Naive thymus-derived CD4-positive, alpha-beta T cell (primary cell): ENCODE results near the gene WARS2. TPM values are rescaled to one million over a fixed set of nuclear protein-coding genes. Genes with fewer than 3 reads are reported as not detected.
A peak's percentile ranks its signal among the peaks of the same experiment; 100 is the strongest.
"Not testable (repeated sequence)": the region's sequence is repeated elsewhere in the genome, so short reads cannot be mapped to it uniquely, and the experiment has no call there.

Source experiments
- ATAC-seq: fragments of 150-1000 bp; cut with Tn5 transposase; 2 replicates; pipeline ENCODE4 v1.10.0; 2021; ENCODE audit warnings: mild to moderate bottlenecking, moderate library complexity
- CTCF ChIA-PET: fragments of 350-600 bp; sonication (Branson Sonifier 250); formaldehyde crosslinking; loops from one replicate; lab custom pipeline; 2021; ENCODE audit warnings: antibody characterized with exemption; lab: Charles Lee
- POLR2A ChIA-PET: fragments of 350-600 bp; sonication (Branson Sonifier 250); formaldehyde crosslinking; loops from one replicate; lab custom pipeline; 2021; ENCODE audit warnings: antibody characterized with exemption, inconsistent platforms; lab: Charles Lee
- DNase-seq, 9 donors: peaks; one replicate each; pipeline versions ENCODE4 v3.0.0 to v3.0.0-alpha.2; 2020 to 2022; ENCODE audit warnings: mixed read lengths in 1 of 9
- H3K27ac ChIP-seq: one replicate; pipeline ENCODE4 v1.7.0; 2013; ENCODE audit warnings: mild to moderate bottlenecking, low read depth, low read length, moderate library complexity
- H3K27me3 ChIP-seq, 2 donors: one replicate each; pipeline ENCODE4 v1.7.0; 2013; ENCODE audit warnings: low read length in 2 of 2, mild to moderate bottlenecking in 2 of 2, moderate library complexity in 2 of 2; ENCODE audit not compliant: control insufficient read depth in 2 of 2, insufficient read depth in 2 of 2
- H3K36me3 ChIP-seq, 3 experiments: 1 replicate in 2 of 3; 2 replicates in 1 of 3; pipeline ENCODE4 v1.7.0; 2013; ENCODE audit warnings: low read length in 3 of 3, mild to moderate bottlenecking in 3 of 3, moderate library complexity in 1 of 3; ENCODE audit not compliant: insufficient read depth in 3 of 3, control insufficient read depth in 2 of 3
- H3K4me1 ChIP-seq, 2 donors: one replicate each; pipeline ENCODE4 v1.7.0; 2013; ENCODE audit warnings: low read length in 2 of 2, mild to moderate bottlenecking in 2 of 2, moderate library complexity in 1 of 2; ENCODE audit not compliant: control insufficient read depth in 2 of 2, insufficient read depth in 2 of 2
- H3K4me3 ChIP-seq: 2 replicates; pipeline ENCODE4 v1.7.0; 2013; ENCODE audit warnings: mild to moderate bottlenecking, low read length
- H3K9me3 ChIP-seq, 3 experiments: 1 replicate in 2 of 3; 2 replicates in 1 of 3; pipeline ENCODE4 v1.7.0; 2013; ENCODE audit warnings: low read length in 3 of 3; ENCODE audit not compliant: control insufficient read depth in 2 of 3
- H3K27ac Mint-ChIP-seq, 9 donors: one replicate each; pipeline ENCODE4 v1.8.0; 2020 to 2022; ENCODE audit warnings: mixed read lengths in 9 of 9, mild to moderate bottlenecking in 8 of 9, moderate library complexity in 5 of 9, inconsistent platforms in 2 of 9
- H3K27me3 Mint-ChIP-seq, 5 donors: one replicate each; pipeline ENCODE4 v1.8.0; 2021 to 2022; ENCODE audit warnings: mixed read lengths in 5 of 5, mild to moderate bottlenecking in 1 of 5
- H3K36me3 Mint-ChIP-seq, 5 donors: one replicate each; pipeline ENCODE4 v1.8.0; 2020 to 2022; ENCODE audit warnings: mixed read lengths in 5 of 5, mild to moderate bottlenecking in 3 of 5, inconsistent platforms in 1 of 5
- H3K4me1 Mint-ChIP-seq, 7 donors: one replicate each; pipeline ENCODE4 v1.8.0; 2020 to 2022; ENCODE audit warnings: mixed read lengths in 7 of 7, mild to moderate bottlenecking in 3 of 7, inconsistent platforms in 1 of 7
- H3K4me3 Mint-ChIP-seq, 10 donors: one replicate each; pipeline ENCODE4 v1.8.0; 2020 to 2022; ENCODE audit warnings: mild to moderate bottlenecking in 10 of 10, mixed read lengths in 10 of 10, moderate library complexity in 6 of 10, inconsistent platforms in 2 of 10
- H3K9me3 Mint-ChIP-seq, 11 donors: one replicate each; pipeline ENCODE4 v1.8.0; 2020 to 2022; ENCODE audit warnings: mixed read lengths in 11 of 11, mild to moderate bottlenecking in 4 of 11, inconsistent platforms in 1 of 11, moderate library complexity in 1 of 11
- intact Hi-C, 2 donors: fragments of 100-400 bp; cut with micrococcal nuclease; formaldehyde crosslinking; loops; one replicate each; pipeline ENCODE4 v1.15.1; 2023
- polyA plus RNA-seq, 2 donors: library from polyadenylated mRNA; unstranded; fragments of 300-500 nt; fragmentation: Illumina TruSeq; gene quantifications; one replicate each; pipeline ENCODE4 v1.2.3, GENCODE V29; 2021
- total RNA-seq, 6 experiments: library from RNA in 5 of 6; stranded (reverse) in 5 of 6; gene quantifications; 1 replicate in 5 of 6; 2 replicates in 1 of 6; pipeline ENCODE4 v1.2.3 and lab custom pipeline; 2021 to 2026

Gene WARS2
- total and polyA plus RNA-seq, 7 experiments from 2014 or later: 8.6 to 27.1 (median 11.5) TPM

GRCh38 chr1:119159111-119159510 is 18.7 kb upstream of the WARS2 start:
- Histone ChIP-seq H3K4me3 (no peak overlapping the region), H3K36me3 (peaks cover 0 to 31% (median 0%) of the 10 kb centered on the region in 3 experiments), H3K27me3 (no peaks in the 10 kb centered on the region), H3K4me1 (no peaks in the 10 kb centered on the region), H3K9me3 (no peaks in the 10 kb centered on the region), H3K27ac (no peak overlapping the region)
- ChIA-PET CTCF (no interaction called here), POLR2A (no interaction called here)
- Mint-ChIP-seq H3K27me3 (no peaks in the 10 kb centered on the region), H3K4me1 (peaks cover 0 to 15% (median 12%) of the 10 kb centered on the region in 7 donors), H3K36me3 (peaks cover 21 to 84% (median 66%) of the 10 kb centered on the region in 5 donors), H3K9me3 (peaks cover 0 to 7% (median 0%) of the 10 kb centered on the region in 11 donors), H3K4me3 (no peak overlapping the region), H3K27ac (no peak overlapping the region)
- intact Hi-C loops: no loop called here
- ATAC-seq: no peak
- no peak for DNase-seq

- H3K27ac Mint-ChIP-seq, H3K9me3 Mint-ChIP-seq, H3K9me3 ChIP-seq, CTCF ChIA-PET, intact Hi-C loops, DNase-seq, H3K27me3 Mint-ChIP-seq, H3K4me3 ChIP-seq, H3K27me3 ChIP-seq, H3K27ac ChIP-seq, POLR2A ChIA-PET, H3K4me3 Mint-ChIP-seq, H3K4me1 ChIP-seq, ATAC-seq: not testable (repeated sequence)
- peaks cover 0 to 31% (median 0%) of the 10 kb centered on the region in 3 experiments for H3K36me3 ChIP-seq
- peaks cover 17 to 78% (median 57%) of the 10 kb centered on the region in 5 donors for H3K36me3 Mint-ChIP-seq
- H3K4me1 Mint-ChIP-seq: peaks cover 0 to 25% (median 15%) of the 10 kb centered on the region in 7 donors
Measured at GRCh38 chr1:119156761-119157160, 16.3 kb upstream of the WARS2 start.

- H3K27ac Mint-ChIP-seq, POLR2A ChIA-PET, H3K9me3 ChIP-seq, CTCF ChIA-PET, H3K9me3 Mint-ChIP-seq, H3K27me3 Mint-ChIP-seq, H3K4me3 Mint-ChIP-seq, intact Hi-C loops, ATAC-seq, H3K4me3 ChIP-seq, H3K4me1 ChIP-seq, H3K27ac ChIP-seq, DNase-seq, H3K27me3 ChIP-seq: not testable (repeated sequence)
- Mint-ChIP-seq H3K4me1 (peaks cover 0 to 25% (median 15%) of the 10 kb centered on the region in 7 donors), H3K36me3 (peaks cover 21 to 79% (median 55%) of the 10 kb centered on the region in 5 donors)
- H3K36me3 ChIP-seq: peaks cover 0 to 25% (median 0%) of the 10 kb centered on the region in 3 experiments
Measured at GRCh38 chr1:119155069-119155468, 14.6 kb upstream of the WARS2 start.

- Histone ChIP-seq H3K4me1 (no peaks in the 10 kb centered on the region), H3K9me3 (no peaks in the 10 kb centered on the region), H3K36me3 (no peaks in the 10 kb centered on the region), H3K27ac (no peak overlapping the region), H3K27me3 (no peaks in the 10 kb centered on the region), H3K4me3 (no peak overlapping the region)
- ChIA-PET CTCF (no interaction called here), POLR2A (interaction anchor here (1.3 kb wide), 1 partner anchor 9 kb away, joined by 4 read pairs; the partner anchor contains the start of gene WARS2)
- Mint-ChIP-seq H3K4me3 (no peak overlapping the region), H3K4me1 (peaks cover 3 to 33% (median 15%) of the 10 kb centered on the region in 7 donors), H3K9me3 (peaks cover 0 to 4% (median 0%) of the 10 kb centered on the region in 11 donors), H3K36me3 (peaks cover 14 to 51% (median 19%) of the 10 kb centered on the region in 5 donors), H3K27me3 (no peaks in the 10 kb centered on the region), H3K27ac (peak overlapping the region in 1 of 9 donors; percentile 38)
- DNase-seq: no peak
- no peak for ATAC-seq
- intact Hi-C loops: no loop called here
Measured at GRCh38 chr1:119150150-119150549, 9.7 kb upstream of the WARS2 start.

GRCh38 chr1:119147661-119148090 is 7.2 kb upstream of the WARS2 start:
- no peak for ATAC-seq
- H3K4me3 ChIP-seq: no peak overlapping the region
- no peaks in the 10 kb centered on the region for H3K36me3 ChIP-seq
- ChIA-PET CTCF (interaction anchor here (0.6 kb wide), 1 partner anchor 12 kb away, joined by 3 read pairs; no protein-coding TSS in a partner anchor), POLR2A (no interaction called here)
- peaks cover 4 to 42% (median 14%) of the 10 kb centered on the region in 7 donors for H3K4me1 Mint-ChIP-seq
- no peak overlapping the region for H3K4me3 Mint-ChIP-seq
- H3K27ac ChIP-seq: no peak overlapping the region
- no peak overlapping the region for H3K27ac Mint-ChIP-seq
- intact Hi-C loops: no loop called here
- peaks cover 5 to 41% (median 14%) of the 10 kb centered on the region in 5 donors for H3K36me3 Mint-ChIP-seq
- H3K4me1 ChIP-seq: no peaks in the 10 kb centered on the region
- peaks cover 0 to 4% (median 0%) of the 10 kb centered on the region in 11 donors for H3K9me3 Mint-ChIP-seq
- H3K27me3 Mint-ChIP-seq: no peaks in the 10 kb centered on the region
- DNase-seq: no peak
- H3K27me3 ChIP-seq: no peaks in the 10 kb centered on the region
- no peaks in the 10 kb centered on the region for H3K9me3 ChIP-seq

- Mint-ChIP-seq H3K9me3 (peaks cover 0 to 4% (median 0%) of the 10 kb centered on the region in 11 donors), H3K27me3 (no peaks in the 10 kb centered on the region), H3K4me1 (peaks cover 10 to 54% (median 25%) of the 10 kb centered on the region in 7 donors), H3K36me3 (peaks cover 5 to 37% (median 14%) of the 10 kb centered on the region in 5 donors), H3K4me3 (no peak overlapping the region), H3K27ac (peak overlapping the region in 3 of 9 donors; percentile 18 to 40 (median 33))
- CTCF ChIA-PET: no interaction called here
- H3K27ac ChIP-seq: no peak overlapping the region
- no peaks in the 10 kb centered on the region for H3K9me3 ChIP-seq
- H3K36me3 ChIP-seq: no peaks in the 10 kb centered on the region
- H3K4me3 ChIP-seq: no peak overlapping the region
- intact Hi-C loops: no loop called here
- H3K4me1 ChIP-seq: peaks cover under 1 to 10% of the 10 kb centered on the region in 2 donors
- DNase-seq (no peak), ATAC-seq (no peak)
- no peaks in the 10 kb centered on the region for H3K27me3 ChIP-seq
- POLR2A ChIA-PET: no interaction called here
Measured at GRCh38 chr1:119146466-119146865, 6.0 kb upstream of the WARS2 start.

GRCh38 chr1:119144813-119145212 is 4.4 kb upstream of the WARS2 start:
- no peaks in the 10 kb centered on the region for H3K27me3 ChIP-seq
- no peak overlapping the region for H3K27ac ChIP-seq
- H3K4me3 ChIP-seq: no peak overlapping the region
- H3K4me1 Mint-ChIP-seq: peaks cover 17 to 59% (median 29%) of the 10 kb centered on the region in 7 donors
- ATAC-seq (no peak), DNase-seq (no peak)
- no peaks in the 10 kb centered on the region for H3K36me3 ChIP-seq
- H3K36me3 Mint-ChIP-seq: peaks cover 0 to 26% (median 9%) of the 10 kb centered on the region in 5 donors
- POLR2A ChIA-PET: no interaction called here
- no peaks in the 10 kb centered on the region for H3K9me3 ChIP-seq
- intact Hi-C loops: loop anchor here in 1 of 2 donors (5.0 kb wide), 3 partner anchors 1218 to 1538 kb away; partner anchors contain the start of genes GDAP2, TENT5C and WDR3
- no peaks in the 10 kb centered on the region for H3K27me3 Mint-ChIP-seq
- CTCF ChIA-PET: no interaction called here
- peak overlapping the region in 1 of 10 donors; percentile 56 for H3K4me3 Mint-ChIP-seq
- H3K4me1 ChIP-seq: peaks cover 7 to 19% of the 10 kb centered on the region in 2 donors
- H3K27ac Mint-ChIP-seq: peak overlapping the region in 1 of 9 donors; percentile 40
- H3K9me3 Mint-ChIP-seq: no peaks in the 10 kb centered on the region
